ENCODE measurements around the gene TPO.

The TPO gene

DNA sequence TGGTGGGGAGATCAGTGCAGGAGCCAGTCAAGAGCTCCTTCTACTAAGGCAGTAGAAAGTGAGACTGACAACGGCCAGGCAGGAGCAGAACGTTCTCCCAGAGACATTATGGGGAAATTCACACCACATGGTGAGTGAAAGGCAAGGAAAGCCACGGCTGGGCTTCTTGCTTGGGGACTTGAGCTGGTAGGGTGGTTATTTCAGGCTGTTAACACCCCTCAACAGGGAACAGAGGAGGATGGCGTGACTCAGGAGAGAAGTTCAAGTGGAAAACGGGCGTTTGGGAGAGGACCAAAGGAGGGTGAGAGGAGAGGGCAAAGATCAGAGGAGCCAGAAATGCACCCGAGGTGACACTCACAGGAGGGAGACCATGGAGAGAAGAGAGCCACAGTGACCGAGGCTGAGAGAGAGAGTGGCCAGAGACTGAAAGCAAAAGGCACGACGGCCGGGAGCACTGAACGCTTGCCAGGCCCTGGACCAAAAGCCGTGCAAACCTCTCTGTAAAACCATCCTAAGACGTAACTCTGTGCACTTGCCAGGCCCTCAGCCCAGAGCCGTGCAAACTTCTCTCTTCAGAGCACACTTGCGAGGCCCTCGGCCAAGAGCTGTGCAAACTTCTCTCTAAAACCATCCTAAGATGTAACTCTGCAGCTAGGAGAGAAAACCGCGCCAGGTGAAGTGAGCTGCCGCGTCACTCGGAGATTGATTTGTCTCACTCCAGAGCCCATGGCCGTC, 7.7 kb downstream of the TPO start:
- Histone ChIP-seq H3K27me3 (ENCODE audit: control insufficient read depth, insufficient read depth, low read length) (no peaks in the 10 kb centered on the region), H3K36me3 (ENCODE audit: control insufficient read depth, insufficient read depth, low read length) (no peaks in the 10 kb centered on the region), H3K9ac (no peak overlapping the region), H3K4me3 (ENCODE audit: low read depth, low read length) (no peak overlapping the region), H3K4me1 (no peaks in the 10 kb centered on the region), H3K27ac (no peak overlapping the region), H3K79me2 (no peaks in the 10 kb centered on the region), H3K4me2 (ENCODE audit: low read length) (no peak overlapping the region), H2AFZ (no peak overlapping the region), H3K9me3 (ENCODE audit: control insufficient read depth, low read length) (no peaks in the 10 kb centered on the region)
- TF ChIP-seq, protein P1, sequence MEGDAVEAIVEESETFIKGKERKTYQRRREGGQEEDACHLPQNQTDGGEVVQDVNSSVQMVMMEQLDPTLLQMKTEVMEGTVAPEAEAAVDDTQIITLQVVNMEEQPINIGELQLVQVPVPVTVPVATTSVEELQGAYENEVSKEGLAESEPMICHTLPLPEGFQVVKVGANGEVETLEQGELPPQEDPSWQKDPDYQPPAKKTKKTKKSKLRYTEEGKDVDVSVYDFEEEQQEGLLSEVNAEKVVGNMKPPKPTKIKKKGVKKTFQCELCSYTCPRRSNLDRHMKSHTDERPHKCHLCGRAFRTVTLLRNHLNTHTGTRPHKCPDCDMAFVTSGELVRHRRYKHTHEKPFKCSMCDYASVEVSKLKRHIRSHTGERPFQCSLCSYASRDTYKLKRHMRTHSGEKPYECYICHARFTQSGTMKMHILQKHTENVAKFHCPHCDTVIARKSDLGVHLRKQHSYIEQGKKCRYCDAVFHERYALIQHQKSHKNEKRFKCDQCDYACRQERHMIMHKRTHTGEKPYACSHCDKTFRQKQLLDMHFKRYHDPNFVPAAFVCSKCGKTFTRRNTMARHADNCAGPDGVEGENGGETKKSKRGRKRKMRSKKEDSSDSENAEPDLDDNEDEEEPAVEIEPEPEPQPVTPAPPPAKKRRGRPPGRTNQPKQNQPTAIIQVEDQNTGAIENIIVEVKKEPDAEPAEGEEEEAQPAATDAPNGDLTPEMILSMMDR (IDR thresholded peaks at IDR 0.05): no peak

DNA sequence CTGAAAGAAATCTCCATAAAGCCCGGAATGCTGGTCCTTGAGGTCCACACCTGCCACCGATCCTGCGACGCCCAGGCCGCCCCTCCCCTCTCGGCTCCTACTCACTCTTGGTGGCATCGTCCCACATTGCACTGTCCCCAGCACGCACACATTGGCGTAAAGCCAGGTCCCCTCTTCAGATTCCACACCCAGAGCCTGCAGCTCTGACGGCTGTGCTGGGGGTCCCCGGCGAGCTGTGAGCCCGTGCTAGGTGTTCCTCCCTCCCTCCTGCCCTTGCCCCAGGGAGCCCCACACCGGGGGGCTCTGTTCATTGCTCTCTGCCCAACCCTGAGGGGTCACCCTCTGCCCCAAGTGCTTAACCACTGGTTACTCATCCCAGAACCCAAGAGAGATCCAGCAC, 8.5 kb downstream of the TPO start:
- no peak overlapping the region for H3K4me3 ChIP-seq (ENCODE audit: low read depth, low read length)

DNA sequence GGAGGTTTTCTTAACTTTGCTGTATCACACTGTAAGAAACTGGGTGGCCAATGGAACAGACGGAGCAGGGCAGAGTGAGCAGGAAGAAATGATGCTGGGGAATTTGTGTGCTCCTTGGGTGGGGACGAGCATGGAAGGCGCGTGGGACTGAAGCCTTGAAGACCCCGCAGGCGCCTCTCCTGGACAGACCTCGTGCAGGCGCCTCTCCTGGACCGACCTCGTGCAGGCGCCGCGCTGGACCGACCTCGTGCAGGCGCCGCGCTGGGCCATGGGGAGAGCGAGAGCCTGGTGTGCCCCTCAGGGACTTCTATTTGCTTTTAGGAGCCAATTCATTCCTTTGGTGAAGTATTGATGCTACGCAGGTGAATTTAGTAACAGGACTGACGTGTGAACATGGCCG, 8.9 kb downstream of the TPO start:
- TF ChIP-seq, protein P1 (IDR thresholded peaks at IDR 0.05): no peak
- Histone ChIP-seq H3K9ac (no peak overlapping the region), H3K4me1 (no peaks in the 10 kb centered on the region), H3K27me3 (ENCODE audit: control insufficient read depth, insufficient read depth, low read length) (no peaks in the 10 kb centered on the region), H3K4me3 (ENCODE audit: low read depth, low read length) (no peak overlapping the region), H3K9me3 (ENCODE audit: control insufficient read depth, low read length) (no peaks in the 10 kb centered on the region), H2AFZ (no peak overlapping the region), H3K27ac (no peak overlapping the region), H3K4me2 (ENCODE audit: low read length) (no peak overlapping the region), H3K79me2 (no peaks in the 10 kb centered on the region), H3K36me3 (ENCODE audit: control insufficient read depth, insufficient read depth, low read length) (no peaks in the 10 kb centered on the region)

More for the DNA sequence above, 8.5 kb downstream of the TPO start:
- no peaks in the 10 kb centered on the region for H3K36me3 ChIP-seq (ENCODE audit: control insufficient read depth, insufficient read depth, low read length)
- no peak overlapping the region for H2AFZ ChIP-seq
- H3K79me2 ChIP-seq: no peaks in the 10 kb centered on the region
- TF ChIP-seq, protein P1 (IDR thresholded peaks at IDR 0.05): no peak
- H3K9me3 ChIP-seq (ENCODE audit: control insufficient read depth, low read length): no peaks in the 10 kb centered on the region
- H3K27ac ChIP-seq: no peak overlapping the region
- H3K4me2 ChIP-seq (ENCODE audit: low read length): no peak overlapping the region
- H3K9ac ChIP-seq: no peak overlapping the region
- no peaks in the 10 kb centered on the region for H3K27me3 ChIP-seq (ENCODE audit: control insufficient read depth, insufficient read depth, low read length)
- H3K4me1 ChIP-seq: no peaks in the 10 kb centered on the region

DNA sequence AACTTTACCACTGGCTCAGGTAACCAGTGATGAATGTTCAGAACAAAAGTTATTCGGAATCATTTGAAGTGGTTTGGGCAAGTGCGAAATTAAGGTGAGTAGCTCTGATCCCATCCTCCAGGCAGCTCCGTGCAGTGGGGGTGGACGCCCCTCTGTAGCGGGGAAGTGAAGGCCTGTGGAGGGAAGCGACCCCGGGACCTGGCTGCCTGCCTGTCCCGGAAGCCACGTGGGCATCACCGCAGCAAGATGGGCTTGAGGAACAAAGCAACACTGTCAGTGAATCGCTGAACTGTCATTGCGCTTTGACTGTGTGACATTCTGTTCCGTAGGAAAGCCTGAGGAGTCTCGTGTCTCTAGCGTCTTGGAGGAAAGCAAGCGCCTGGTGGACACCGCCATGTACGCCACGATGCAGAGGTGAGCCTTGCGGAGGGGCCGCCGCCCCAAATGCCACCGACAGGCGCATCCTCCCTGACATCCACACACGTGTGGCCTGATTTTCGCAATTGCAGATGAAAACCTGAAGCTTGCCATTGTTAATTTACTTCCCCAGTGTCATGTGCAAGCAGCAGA, 9.5 kb downstream of the TPO start:
- Histone ChIP-seq H3K4me2 (ENCODE audit: low read length) (no peak overlapping the region), H2AFZ (no peak overlapping the region), H3K27ac (no peak overlapping the region), H3K9me3 (ENCODE audit: control insufficient read depth, low read length) (no peaks in the 10 kb centered on the region), H3K27me3 (ENCODE audit: control insufficient read depth, insufficient read depth, low read length) (no peaks in the 10 kb centered on the region), H3K4me1 (no peaks in the 10 kb centered on the region), H3K4me3 (ENCODE audit: low read depth, low read length) (no peak overlapping the region), H3K79me2 (no peaks in the 10 kb centered on the region), H3K9ac (no peak overlapping the region), H3K36me3 (ENCODE audit: control insufficient read depth, insufficient read depth, low read length) (no peaks in the 10 kb centered on the region)
- TF ChIP-seq, protein P1 (IDR thresholded peaks at IDR 0.05): no peak

DNA sequence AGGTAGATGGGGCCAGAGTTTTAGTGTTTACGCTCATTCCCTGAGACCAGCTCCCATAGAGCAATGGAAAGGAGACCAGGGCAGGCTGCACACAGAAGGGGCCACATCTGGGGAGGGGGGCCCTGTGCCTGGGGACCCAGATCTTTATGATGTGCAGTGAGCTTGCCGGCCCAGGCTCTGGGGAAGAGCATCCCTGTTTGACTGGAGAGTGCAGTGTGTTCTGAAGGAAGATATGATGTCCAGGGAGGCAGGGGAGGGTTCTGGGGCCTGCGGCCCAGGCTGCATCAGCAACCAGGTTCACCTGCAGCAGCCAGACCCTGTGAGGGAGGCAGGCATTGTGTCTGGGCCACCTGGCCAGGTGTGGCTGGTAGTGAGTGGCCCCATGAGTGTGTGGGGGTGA, 13.8 kb downstream of the TPO start:
- Histone ChIP-seq H3K27ac (no peak overlapping the region), H3K27me3 (ENCODE audit: control insufficient read depth, insufficient read depth, low read length) (no peaks in the 10 kb centered on the region), H3K4me1 (no peaks in the 10 kb centered on the region), H3K9me3 (ENCODE audit: control insufficient read depth, low read length) (no peaks in the 10 kb centered on the region), H2AFZ (no peak overlapping the region), H3K79me2 (no peaks in the 10 kb centered on the region), H3K4me2 (ENCODE audit: low read length) (no peak overlapping the region), H3K9ac (no peak overlapping the region), H3K36me3 (ENCODE audit: control insufficient read depth, insufficient read depth, low read length) (no peaks in the 10 kb centered on the region), H3K4me3 (ENCODE audit: low read depth, low read length) (no peak overlapping the region)
- TF ChIP-seq, protein P1 (IDR thresholded peaks at IDR 0.05): no peak

Data from parathyroid adenoma (tissue), 2 donors.